ENCODE results near the gene PHOSPHO2.
A peak's percentile ranks its signal among the peaks of the same experiment; 100 is the strongest.

Gene PHOSPHO2

GRCh38 chr2:169729274-169729605 is 35.0 kb downstream of the PHOSPHO2 start:
- Histone ChIP-seq H3K4me1 (ENCODE audit: control insufficient read depth in 5 of 5, insufficient read depth in 5 of 5, low read length in 5 of 5) (peaks cover 0 to 11% (median 6%) of the 10 kb centered on the region in 5 donors), H3K36me3 (ENCODE audit: control insufficient read depth in 5 of 5, insufficient read depth in 5 of 5, low read length in 5 of 5) (no peaks in the 10 kb centered on the region), H3K4me3 (ENCODE audit: low read depth in 1 of 5, low read length in 5 of 5) (no peak overlapping the region), H3K27me3 (ENCODE audit: control insufficient read depth in 5 of 5, insufficient read depth in 4 of 5, low read length in 5 of 5) (no peaks in the 10 kb centered on the region), H3K9ac (ENCODE audit: low read length in 5 of 5) (no peak overlapping the region), H3K27ac (ENCODE audit: low read depth, low read length) (no peak overlapping the region), H3K9me3 (ENCODE audit: control insufficient read depth in 5 of 5, low read length in 5 of 5) (no peaks in the 10 kb centered on the region)

GRCh38 chr2:169732075-169732474 is 37.8 kb downstream of the PHOSPHO2 start:
- Histone ChIP-seq H3K27ac (ENCODE audit: low read depth, low read length) (no peak overlapping the region), H3K9ac (ENCODE audit: low read length in 5 of 5) (no peak overlapping the region), H3K4me3 (ENCODE audit: low read depth in 1 of 5, low read length in 5 of 5) (no peak overlapping the region), H3K4me1 (ENCODE audit: control insufficient read depth in 5 of 5, insufficient read depth in 5 of 5, low read length in 5 of 5) (peaks cover 3 to 16% (median 11%) of the 10 kb centered on the region in 5 donors), H3K36me3 (ENCODE audit: control insufficient read depth in 5 of 5, insufficient read depth in 5 of 5, low read length in 5 of 5) (no peaks in the 10 kb centered on the region), H3K9me3 (ENCODE audit: control insufficient read depth in 5 of 5, low read length in 5 of 5) (no peaks in the 10 kb centered on the region), H3K27me3 (ENCODE audit: control insufficient read depth in 5 of 5, insufficient read depth in 4 of 5, low read length in 5 of 5) (peaks cover 0 to 2% (median 0%) of the 10 kb centered on the region in 5 donors)

- Histone ChIP-seq H3K36me3 (ENCODE audit: control insufficient read depth in 5 of 5, insufficient read depth in 5 of 5, low read length in 5 of 5) (no peaks in the 10 kb centered on the region), H3K9ac (ENCODE audit: low read length in 5 of 5) (peak overlapping the region in 3 of 5 donors; percentile 30 to 61 (median 52)), H3K4me3 (ENCODE audit: low read depth in 1 of 5, low read length in 5 of 5) (peak overlapping the region; percentile 71 to 80 (median 74)), H3K27ac (ENCODE audit: low read depth, low read length) (no peak overlapping the region), H3K4me1 (ENCODE audit: control insufficient read depth in 5 of 5, insufficient read depth in 5 of 5, low read length in 5 of 5) (peaks cover 3 to 16% (median 11%) of the 10 kb centered on the region in 5 donors), H3K27me3 (ENCODE audit: control insufficient read depth in 5 of 5, insufficient read depth in 4 of 5, low read length in 5 of 5) (peaks cover 0 to 2% (median 0%) of the 10 kb centered on the region in 5 donors), H3K9me3 (ENCODE audit: control insufficient read depth in 5 of 5, low read length in 5 of 5) (no peaks in the 10 kb centered on the region)
Observed at GRCh38 chr2:169732583-169733358, 38.5 kb downstream of the PHOSPHO2 start.

- H3K4me3 ChIP-seq (ENCODE audit: low read depth in 1 of 5, low read length in 5 of 5), result peak overlapping the region; percentile 64 to 79 (median 74)
- no peak overlapping the region for H3K27ac ChIP-seq (ENCODE audit: low read depth, low read length)
- H3K9me3 ChIP-seq (ENCODE audit: control insufficient read depth in 5 of 5, low read length in 5 of 5), result no peaks in the 10 kb centered on the region
- peaks cover 0 to 2% (median 0%) of the 10 kb centered on the region in 5 donors for H3K27me3 ChIP-seq (ENCODE audit: control insufficient read depth in 5 of 5, insufficient read depth in 4 of 5, low read length in 5 of 5)
- H3K9ac ChIP-seq (ENCODE audit: low read length in 5 of 5), result peak overlapping the region in 3 of 5 donors; percentile 55 to 73 (median 68)
- H3K36me3 ChIP-seq (ENCODE audit: control insufficient read depth in 5 of 5, insufficient read depth in 5 of 5, low read length in 5 of 5), result no peaks in the 10 kb centered on the region
- H3K4me1 ChIP-seq (ENCODE audit: control insufficient read depth in 5 of 5, insufficient read depth in 5 of 5, low read length in 5 of 5), result peaks cover 3 to 16% (median 11%) of the 10 kb centered on the region in 5 donors
Observed at GRCh38 chr2:169734169-169734847, 40.0 kb downstream of the PHOSPHO2 start.

- Histone ChIP-seq H3K4me3 (ENCODE audit: low read depth in 1 of 5, low read length in 5 of 5) (no peak overlapping the region), H3K27ac (ENCODE audit: low read depth, low read length) (no peak overlapping the region), H3K9ac (ENCODE audit: low read length in 5 of 5) (no peak overlapping the region), H3K4me1 (ENCODE audit: control insufficient read depth in 5 of 5, insufficient read depth in 5 of 5, low read length in 5 of 5) (peaks cover 3 to 16% (median 11%) of the 10 kb centered on the region in 5 donors), H3K27me3 (ENCODE audit: control insufficient read depth in 5 of 5, insufficient read depth in 4 of 5, low read length in 5 of 5) (peaks cover 0 to 2% (median 0%) of the 10 kb centered on the region in 5 donors), H3K9me3 (ENCODE audit: control insufficient read depth in 5 of 5, low read length in 5 of 5) (no peaks in the 10 kb centered on the region), H3K36me3 (ENCODE audit: control insufficient read depth in 5 of 5, insufficient read depth in 5 of 5, low read length in 5 of 5) (no peaks in the 10 kb centered on the region)
Observed at GRCh38 chr2:169735623-169736022, 41.4 kb downstream of the PHOSPHO2 start.

GRCh38 chr2:169736902-169737301 is 42.6 kb downstream of the PHOSPHO2 start:
- no peak overlapping the region for H3K27ac ChIP-seq (ENCODE audit: low read depth, low read length)

GRCh38 chr2:169738566-169739229 is 44.4 kb downstream of the PHOSPHO2 start:
- Histone ChIP-seq H3K9me3 (ENCODE audit: control insufficient read depth in 5 of 5, low read length in 5 of 5) (no peaks in the 10 kb centered on the region), H3K36me3 (ENCODE audit: control insufficient read depth in 5 of 5, insufficient read depth in 5 of 5, low read length in 5 of 5) (no peaks in the 10 kb centered on the region), H3K9ac (ENCODE audit: low read length in 5 of 5) (no peak overlapping the region), H3K4me1 (ENCODE audit: control insufficient read depth in 5 of 5, insufficient read depth in 5 of 5, low read length in 5 of 5) (peaks cover 3 to 6% (median 5%) of the 10 kb centered on the region in 5 donors), H3K4me3 (ENCODE audit: low read depth in 1 of 5, low read length in 5 of 5) (no peak overlapping the region), H3K27ac (ENCODE audit: low read depth, low read length) (no peak overlapping the region), H3K27me3 (ENCODE audit: control insufficient read depth in 5 of 5, insufficient read depth in 4 of 5, low read length in 5 of 5) (peaks cover 0 to 2% (median 0%) of the 10 kb centered on the region in 5 donors)

More at GRCh38 chr2:169736902-169737301, 42.6 kb downstream of the PHOSPHO2 start:
- H3K36me3 ChIP-seq (ENCODE audit: control insufficient read depth in 5 of 5, insufficient read depth in 5 of 5, low read length in 5 of 5), result no peaks in the 10 kb centered on the region
- H3K4me3 ChIP-seq (ENCODE audit: low read depth in 1 of 5, low read length in 5 of 5), result peak overlapping the region in 1 of 5 donors; percentile 23
- H3K27me3 ChIP-seq (ENCODE audit: control insufficient read depth in 5 of 5, insufficient read depth in 4 of 5, low read length in 5 of 5), result peaks cover 0 to 2% (median 0%) of the 10 kb centered on the region in 5 donors
- H3K9ac ChIP-seq (ENCODE audit: low read length in 5 of 5), result no peak overlapping the region
- peaks cover 3 to 16% (median 11%) of the 10 kb centered on the region in 5 donors for H3K4me1 ChIP-seq (ENCODE audit: control insufficient read depth in 5 of 5, insufficient read depth in 5 of 5, low read length in 5 of 5)
- H3K9me3 ChIP-seq (ENCODE audit: control insufficient read depth in 5 of 5, low read length in 5 of 5), result no peaks in the 10 kb centered on the region

- peaks cover 3 to 5% (median 4%) of the 10 kb centered on the region in 5 donors for H3K4me1 ChIP-seq (ENCODE audit: control insufficient read depth in 5 of 5, insufficient read depth in 5 of 5, low read length in 5 of 5)
- no peak overlapping the region for H3K27ac ChIP-seq (ENCODE audit: low read depth, low read length)
- no peak overlapping the region for H3K9ac ChIP-seq (ENCODE audit: low read length in 5 of 5)
- H3K4me3 ChIP-seq (ENCODE audit: low read depth in 1 of 5, low read length in 5 of 5), result no peak overlapping the region
- peaks cover 0 to 2% (median 0%) of the 10 kb centered on the region in 5 donors for H3K27me3 ChIP-seq (ENCODE audit: control insufficient read depth in 5 of 5, insufficient read depth in 4 of 5, low read length in 5 of 5)
- no peaks in the 10 kb centered on the region for H3K36me3 ChIP-seq (ENCODE audit: control insufficient read depth in 5 of 5, insufficient read depth in 5 of 5, low read length in 5 of 5)
- no peaks in the 10 kb centered on the region for H3K9me3 ChIP-seq (ENCODE audit: control insufficient read depth in 5 of 5, low read length in 5 of 5)
Observed at GRCh38 chr2:169739351-169739750, 45.1 kb downstream of the PHOSPHO2 start.

- Histone ChIP-seq H3K27ac (ENCODE audit: low read depth, low read length) (no peak overlapping the region), H3K4me1 (ENCODE audit: control insufficient read depth in 5 of 5, insufficient read depth in 5 of 5, low read length in 5 of 5) (no peaks in the 10 kb centered on the region), H3K4me3 (ENCODE audit: low read depth in 1 of 5, low read length in 5 of 5) (no peak overlapping the region), H3K36me3 (ENCODE audit: control insufficient read depth in 5 of 5, insufficient read depth in 5 of 5, low read length in 5 of 5) (no peaks in the 10 kb centered on the region), H3K27me3 (ENCODE audit: control insufficient read depth in 5 of 5, insufficient read depth in 4 of 5, low read length in 5 of 5) (no peaks in the 10 kb centered on the region), H3K9ac (ENCODE audit: low read length in 5 of 5) (no peak overlapping the region), H3K9me3 (ENCODE audit: control insufficient read depth in 5 of 5, low read length in 5 of 5) (no peaks in the 10 kb centered on the region)
Observed at GRCh38 chr2:169743549-169743948, 49.3 kb downstream of the PHOSPHO2 start.

Data from subcutaneous abdominal adipose tissue (tissue), 5 donors.